Measurements from ENCODE around the gene ATP6V1C2.
A peak's percentile ranks its signal among the peaks of the same experiment; 100 is the strongest.
"Not testable (repeated sequence)": the region's sequence is repeated elsewhere in the genome, so short reads cannot be mapped to it uniquely, and the experiment has no call there.

Gene ATP6V1C2

DNA sequence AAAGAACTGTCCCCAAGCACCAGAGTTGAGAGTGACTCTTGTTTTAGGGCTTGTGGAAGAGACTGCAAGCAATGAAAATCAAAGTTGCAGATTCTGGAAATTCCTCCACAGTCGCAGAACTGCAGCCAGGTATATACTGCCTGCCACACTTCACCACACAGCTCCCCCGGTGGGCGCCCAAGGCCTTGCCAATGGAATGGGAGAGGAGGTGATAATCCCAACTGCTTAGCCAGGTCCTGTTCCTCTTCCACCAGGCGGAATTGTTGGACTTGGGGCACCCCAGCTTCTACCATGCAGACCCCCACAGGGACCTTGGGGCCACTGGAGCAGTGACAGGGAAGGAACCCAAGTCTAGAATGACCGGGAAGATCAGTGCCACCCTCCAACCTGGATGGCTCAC is 96.0 kb downstream of the ATP6V1C2 start:
- no peak for DNase-seq

- DNase-seq, result not testable (repeated sequence)
These were observed 96.9 kb downstream of the ATP6V1C2 start for GRCh38 chr2:10818305-10818704.

DNA sequence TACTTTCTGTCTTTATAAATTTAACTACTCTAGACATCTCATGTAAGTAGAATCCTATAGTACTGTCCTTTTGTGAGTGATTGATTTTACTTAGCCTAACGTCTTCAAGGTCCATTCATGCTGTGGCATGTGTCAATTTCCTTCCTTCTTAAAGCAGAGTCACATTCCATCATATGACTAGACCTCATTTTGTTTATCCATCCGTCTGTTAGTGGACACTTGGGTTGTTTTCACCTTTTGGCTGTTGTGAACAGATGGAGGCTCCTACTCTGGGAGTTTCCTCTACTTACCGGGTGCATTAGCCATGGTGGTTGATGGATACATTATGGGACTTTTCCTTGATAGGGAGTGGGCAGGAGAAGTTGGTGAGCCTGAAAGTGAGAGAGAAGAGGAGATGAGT is 97.6 kb downstream of the ATP6V1C2 start:
- no peak for DNase-seq

DNA sequence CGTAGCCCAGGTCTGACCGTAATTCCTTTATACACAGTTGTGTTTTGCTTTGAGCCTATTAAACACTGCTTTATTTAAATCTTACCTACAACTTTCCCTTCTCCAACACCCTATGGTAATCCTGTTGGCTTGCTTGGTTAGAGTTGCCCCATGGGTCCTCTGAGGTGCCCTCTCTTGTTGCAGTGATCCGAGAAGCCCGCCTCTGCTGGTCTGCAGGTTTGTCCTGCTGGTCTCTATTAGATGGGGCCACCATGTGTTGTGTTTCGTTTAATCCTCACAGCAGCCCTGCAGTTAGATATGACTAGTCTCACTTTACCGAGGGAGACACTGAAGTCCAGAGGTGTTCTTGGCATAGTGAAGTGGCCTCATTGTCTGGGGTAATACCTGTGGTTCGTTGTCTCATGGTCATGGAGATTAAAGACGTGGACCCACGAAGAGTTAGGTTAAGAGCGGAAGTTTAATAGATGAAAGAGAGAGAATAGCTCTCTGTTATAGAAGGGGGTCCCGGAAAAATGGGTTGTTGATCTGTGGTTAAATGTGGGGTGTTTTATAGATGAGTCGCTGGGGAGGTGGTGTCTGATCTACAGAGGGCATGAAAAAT is 98.4 kb downstream of the ATP6V1C2 start:
- no peak for DNase-seq

DNA sequence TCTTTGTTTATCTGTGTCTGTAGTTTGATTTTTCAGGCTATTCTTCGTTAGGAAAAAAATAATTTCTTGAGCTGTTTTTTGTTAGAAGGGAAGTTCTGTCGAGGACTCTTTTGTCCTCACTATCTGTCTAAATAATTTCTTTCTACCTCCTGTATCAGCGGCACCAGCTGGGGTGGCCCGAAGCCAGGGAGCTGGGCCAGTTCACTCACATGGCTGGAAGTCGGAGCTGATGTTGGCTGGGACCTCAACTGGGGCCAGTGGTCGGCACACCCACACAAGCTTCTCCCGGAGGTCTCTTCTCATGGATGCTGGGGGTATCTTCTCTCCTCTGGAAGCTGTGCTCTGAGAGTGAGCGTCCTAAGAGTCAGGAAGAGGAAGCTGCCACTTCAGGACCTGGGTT is 99.1 kb downstream of the ATP6V1C2 start:
- no peak for DNase-seq

DNA sequence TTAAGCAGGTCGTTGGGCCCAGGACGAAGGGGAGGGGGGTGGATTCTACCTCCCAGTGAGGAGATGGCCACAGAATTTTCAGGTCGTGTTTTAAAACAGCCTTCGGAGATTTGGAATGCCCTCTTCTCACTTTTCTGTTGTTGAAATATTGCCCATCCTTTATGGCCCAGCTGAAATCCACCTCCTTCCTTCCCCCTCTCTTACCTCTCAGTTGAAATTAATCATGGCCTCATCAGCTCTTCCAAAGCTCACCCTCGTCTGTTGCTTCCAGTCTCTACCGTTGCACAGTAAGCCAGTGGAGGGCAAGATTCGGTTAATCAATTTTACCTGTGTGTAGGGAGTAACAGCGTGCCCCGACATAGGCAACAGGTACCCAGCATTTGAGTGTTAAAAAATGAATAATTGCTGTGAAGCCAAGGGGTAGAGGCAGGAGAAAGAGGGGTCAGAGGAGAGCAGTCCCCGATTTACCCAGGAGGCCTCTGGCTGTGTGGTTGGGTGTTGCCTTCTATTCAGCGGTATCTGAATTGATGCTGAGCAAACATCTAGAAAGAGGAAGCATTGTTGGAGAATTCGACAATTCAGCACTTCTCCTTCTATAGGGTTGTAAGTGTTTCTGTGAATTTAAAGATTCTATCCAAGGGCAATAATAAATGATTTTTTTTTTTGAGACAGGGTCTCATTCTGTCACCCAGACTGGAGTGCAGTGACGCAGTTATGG is 99.7 kb downstream of the ATP6V1C2 start:
- no peak for DNase-seq

- no peak for DNase-seq
These were observed 102.8 kb downstream of the ATP6V1C2 start for GRCh38 chr2:10824191-10824590.

- no peak for DNase-seq
These were observed 104.6 kb downstream of the ATP6V1C2 start for GRCh38 chr2:10826026-10826425.

- DNase-seq, result no peak
These were observed 105.2 kb downstream of the ATP6V1C2 start for GRCh38 chr2:10826625-10827024.

GRCh38 chr2:10828346-10828745 is 106.9 kb downstream of the ATP6V1C2 start:
- no peak for DNase-seq

DNA sequence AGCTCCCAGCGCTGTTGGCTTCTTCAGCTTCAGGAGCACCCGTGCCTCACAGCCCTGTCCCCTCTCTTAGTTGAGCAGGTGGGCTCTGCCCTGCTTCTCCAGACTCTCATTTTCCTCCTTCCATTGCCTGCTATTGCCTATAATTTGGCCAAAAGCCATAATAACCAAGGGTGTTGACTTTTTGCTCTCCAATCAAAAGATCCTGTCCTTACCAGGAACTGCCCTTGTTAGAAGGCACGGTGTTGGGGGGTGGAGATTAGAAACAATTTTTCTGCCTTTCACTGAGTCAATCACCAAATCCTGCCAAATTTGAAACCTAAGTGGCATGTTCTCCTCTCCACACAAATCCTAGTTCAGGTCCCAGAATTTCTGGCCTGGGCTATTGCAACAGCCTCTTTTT is 107.9 kb downstream of the ATP6V1C2 start:
- DNase-seq, result no peak

GRCh38 chr2:10830203-10830602 is 108.8 kb downstream of the ATP6V1C2 start:
- DNase-seq, result no peak

DNA sequence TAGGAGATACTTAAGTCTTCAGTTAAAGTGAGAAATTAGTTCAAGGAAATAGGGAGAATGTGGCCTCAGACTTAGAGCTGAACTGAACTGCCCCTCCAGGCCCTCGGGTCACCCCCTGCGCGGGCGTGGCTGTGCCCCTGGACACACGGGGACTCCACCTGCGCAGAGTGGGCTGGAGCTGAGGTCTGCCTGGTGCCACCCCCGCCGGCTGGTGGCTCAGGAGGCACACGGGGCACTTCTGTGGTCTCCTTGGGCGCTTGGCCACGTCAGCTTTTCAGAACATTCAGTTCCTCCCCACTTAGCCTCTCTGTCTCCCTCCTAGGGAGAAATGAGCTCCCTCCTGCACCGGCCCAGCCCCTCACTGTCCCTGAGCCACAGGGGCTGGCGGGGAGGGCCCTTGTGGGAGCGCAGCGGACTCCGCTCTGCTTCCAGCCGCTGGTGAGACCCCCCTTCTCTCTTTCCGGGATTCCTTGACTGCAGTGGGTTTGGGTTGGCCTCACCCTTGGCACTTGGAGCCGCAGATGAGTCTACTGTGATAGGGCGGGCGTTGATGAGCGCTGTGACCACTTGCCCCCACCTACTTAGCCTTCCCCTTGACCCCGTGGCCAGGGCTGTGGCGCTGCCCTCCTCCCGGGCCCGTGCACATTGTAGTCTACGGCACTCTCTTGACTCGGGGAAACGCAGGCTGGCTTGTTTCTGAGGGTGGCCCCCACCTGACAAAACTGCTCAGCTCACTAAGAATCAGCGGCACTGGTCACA is 109.4 kb downstream of the ATP6V1C2 start:
- no peak for DNase-seq

- DNase-seq, result no peak
These were observed 110.1 kb downstream of the ATP6V1C2 start for GRCh38 chr2:10831400-10831985.

DNA sequence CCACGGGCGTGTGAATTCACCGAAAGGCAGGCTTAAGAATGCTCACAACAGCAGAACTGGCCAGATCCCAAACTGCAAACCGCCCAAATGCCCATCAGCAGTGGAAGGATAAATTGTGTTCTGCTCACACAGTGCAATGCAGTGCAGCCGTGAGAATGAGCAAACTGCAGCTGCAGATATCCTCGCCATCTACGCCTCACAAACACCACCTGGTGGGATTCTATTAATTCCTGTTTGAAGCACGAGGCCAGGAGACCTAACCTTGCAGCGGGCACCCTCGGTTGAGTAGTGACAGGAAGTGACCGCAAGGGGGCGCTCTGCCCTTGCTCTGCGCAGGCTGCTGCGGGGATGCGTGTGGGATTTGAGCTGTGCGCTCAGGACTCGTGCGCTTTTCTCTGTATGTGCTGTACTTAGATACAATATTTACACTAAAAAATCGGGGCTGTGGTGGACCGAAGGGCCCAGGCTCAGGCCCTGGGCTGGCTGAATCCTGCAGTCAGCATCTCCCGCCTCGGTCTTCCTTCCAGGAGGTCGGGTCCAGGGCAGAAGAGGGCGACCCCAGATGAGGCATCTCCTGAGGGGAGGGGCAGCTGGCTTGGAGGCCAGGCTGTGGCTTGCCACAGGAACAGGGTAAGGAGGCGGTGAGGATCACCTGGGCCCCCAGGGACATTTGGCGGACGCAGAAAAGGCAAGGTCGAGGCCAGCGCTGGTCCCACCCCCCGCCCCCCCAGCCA is 110.9 kb downstream of the ATP6V1C2 start:
- peak; percentile 62 to 71 (median 68) for DNase-seq

- DNase-seq, result no peak
These were observed 111.6 kb downstream of the ATP6V1C2 start for GRCh38 chr2:10833021-10833420.

DNA sequence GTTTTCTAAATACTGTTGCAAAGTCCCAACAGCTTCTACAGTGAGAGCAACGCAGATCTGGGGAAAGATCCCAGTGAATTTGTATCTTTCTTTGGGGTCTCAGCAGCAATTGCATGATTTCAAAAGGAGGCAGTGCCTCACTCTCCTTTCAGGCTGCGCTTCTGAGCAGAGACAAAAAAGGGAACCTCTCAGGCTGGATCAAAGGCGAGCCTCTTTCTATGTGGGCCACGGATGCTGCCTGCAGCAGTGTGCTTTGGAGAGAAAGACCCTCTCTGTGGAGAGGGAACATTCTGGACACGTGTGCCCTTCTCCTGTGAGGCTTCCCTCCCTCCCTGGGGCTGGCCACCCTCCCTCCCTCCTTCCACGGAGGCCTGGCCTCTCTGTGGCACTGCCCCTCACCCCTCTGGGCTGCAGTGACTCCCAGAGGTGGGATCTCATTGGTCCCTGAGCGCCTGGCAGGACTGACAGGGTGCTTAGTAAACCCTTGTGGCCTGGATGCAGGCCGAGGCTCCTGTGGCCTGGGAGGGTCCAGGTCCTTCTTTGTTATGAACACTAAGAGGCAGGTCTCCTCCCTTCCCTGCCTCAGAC is 112.7 kb downstream of the ATP6V1C2 start:
- no peak for DNase-seq
